Retinal pigment epithelial cell (primary cell): ENCODE data around the gene UBAP2.
A peak's percentile ranks its signal among the peaks of the same experiment; 100 is the strongest.
"Not testable (repeated sequence)": the region's sequence is repeated elsewhere in the genome, so short reads cannot be mapped to it uniquely, and the experiment has no call there.

Source experiments
- DNase-seq: peaks from one replicate; pipeline ENCODE4 v3.0.0-alpha.2; 2010; ENCODE audit warnings: low read depth
- H3K4me3 ChIP-seq: 2 replicates; pipeline ENCODE4 v1.5.1; 2011; ENCODE audit warnings: mild to moderate bottlenecking, low read length, control low read depth, moderate library complexity
- TF ChIP-seq, protein P1 (sequence below): conservative IDR thresholded peaks from 2 replicates; pipeline ENCODE4 v1.5.1; 2011; ENCODE audit warnings: low read depth, low read length, control low read depth, inconsistent platforms

UBAP2 gene

DNA sequence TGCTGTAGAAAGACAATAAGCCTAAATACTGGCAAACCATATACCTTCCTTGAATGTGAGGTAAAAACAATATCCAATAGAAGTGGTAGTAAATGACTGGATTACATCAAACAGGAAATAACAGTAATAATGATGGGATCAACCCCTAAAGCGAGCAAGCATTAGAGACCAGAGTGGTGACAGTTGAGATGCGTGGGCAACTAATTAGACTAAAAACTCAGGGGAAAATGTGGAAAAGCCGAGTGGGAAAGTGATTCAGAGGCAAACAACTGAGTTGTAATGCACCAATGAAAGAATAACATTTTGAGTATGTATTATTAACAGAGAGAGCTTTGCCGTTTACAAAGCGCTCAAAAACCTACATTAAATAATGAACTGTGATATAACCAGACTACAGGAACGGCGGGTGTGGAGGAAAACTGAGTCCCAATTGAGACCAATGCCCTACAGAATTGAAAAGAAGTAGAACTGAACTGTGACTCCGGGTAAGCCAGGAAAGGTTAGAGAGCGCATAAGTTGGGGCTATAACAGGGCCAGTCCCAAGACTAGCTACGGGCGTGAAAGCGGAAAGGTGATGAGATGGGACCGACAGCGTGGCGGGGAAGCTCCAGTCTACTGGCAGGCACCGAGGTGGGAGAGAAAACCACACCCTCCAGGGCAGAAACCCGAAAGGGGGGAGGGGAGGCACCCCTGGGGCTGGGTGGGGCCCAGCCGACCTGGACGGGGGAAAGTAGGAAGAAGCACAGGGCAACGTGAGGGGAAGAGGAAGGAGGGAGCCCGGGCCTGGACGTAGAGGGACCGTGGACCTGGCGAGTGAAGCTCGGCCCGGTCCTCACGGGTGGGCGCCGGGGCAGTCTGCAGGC, 592 bp downstream of the UBAP2 start:
- no peak for DNase-seq
- H3K4me3 ChIP-seq = peak overlapping the region; percentile 95
- TF ChIP-seq, protein P1, sequence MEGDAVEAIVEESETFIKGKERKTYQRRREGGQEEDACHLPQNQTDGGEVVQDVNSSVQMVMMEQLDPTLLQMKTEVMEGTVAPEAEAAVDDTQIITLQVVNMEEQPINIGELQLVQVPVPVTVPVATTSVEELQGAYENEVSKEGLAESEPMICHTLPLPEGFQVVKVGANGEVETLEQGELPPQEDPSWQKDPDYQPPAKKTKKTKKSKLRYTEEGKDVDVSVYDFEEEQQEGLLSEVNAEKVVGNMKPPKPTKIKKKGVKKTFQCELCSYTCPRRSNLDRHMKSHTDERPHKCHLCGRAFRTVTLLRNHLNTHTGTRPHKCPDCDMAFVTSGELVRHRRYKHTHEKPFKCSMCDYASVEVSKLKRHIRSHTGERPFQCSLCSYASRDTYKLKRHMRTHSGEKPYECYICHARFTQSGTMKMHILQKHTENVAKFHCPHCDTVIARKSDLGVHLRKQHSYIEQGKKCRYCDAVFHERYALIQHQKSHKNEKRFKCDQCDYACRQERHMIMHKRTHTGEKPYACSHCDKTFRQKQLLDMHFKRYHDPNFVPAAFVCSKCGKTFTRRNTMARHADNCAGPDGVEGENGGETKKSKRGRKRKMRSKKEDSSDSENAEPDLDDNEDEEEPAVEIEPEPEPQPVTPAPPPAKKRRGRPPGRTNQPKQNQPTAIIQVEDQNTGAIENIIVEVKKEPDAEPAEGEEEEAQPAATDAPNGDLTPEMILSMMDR = no peak

DNA sequence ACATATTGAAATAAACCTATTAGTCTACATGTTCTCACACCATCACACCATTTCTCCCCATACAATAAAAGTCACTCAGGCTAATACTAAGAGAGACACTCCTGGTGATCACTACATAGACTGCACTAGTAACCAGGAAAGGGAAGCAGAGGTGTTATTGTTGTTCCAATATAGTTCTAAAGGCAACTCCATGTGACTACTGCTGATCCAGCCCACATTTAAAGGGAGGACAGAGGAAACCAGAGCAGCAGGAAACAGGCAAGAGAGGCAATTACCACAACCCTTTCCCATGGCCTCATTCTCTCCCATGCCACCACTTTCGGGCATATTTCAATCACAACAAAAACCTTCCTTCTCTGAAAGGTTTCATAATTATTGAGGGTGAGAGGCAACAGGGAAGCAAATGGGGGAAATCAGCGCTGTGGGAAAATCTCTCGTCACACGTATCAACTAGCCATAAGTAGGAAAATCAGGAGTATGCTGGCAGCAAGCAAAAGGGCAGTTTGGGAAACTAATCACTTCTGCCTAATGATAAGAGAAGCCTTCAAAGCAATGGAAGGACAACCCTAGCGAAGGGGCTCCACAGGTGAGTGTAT, 1.8 kb downstream of the UBAP2 start:
- no peak for DNase-seq
- TF ChIP-seq, protein P1 = no peak
- H3K4me3 ChIP-seq = peak overlapping the region; percentile 95

DNA sequence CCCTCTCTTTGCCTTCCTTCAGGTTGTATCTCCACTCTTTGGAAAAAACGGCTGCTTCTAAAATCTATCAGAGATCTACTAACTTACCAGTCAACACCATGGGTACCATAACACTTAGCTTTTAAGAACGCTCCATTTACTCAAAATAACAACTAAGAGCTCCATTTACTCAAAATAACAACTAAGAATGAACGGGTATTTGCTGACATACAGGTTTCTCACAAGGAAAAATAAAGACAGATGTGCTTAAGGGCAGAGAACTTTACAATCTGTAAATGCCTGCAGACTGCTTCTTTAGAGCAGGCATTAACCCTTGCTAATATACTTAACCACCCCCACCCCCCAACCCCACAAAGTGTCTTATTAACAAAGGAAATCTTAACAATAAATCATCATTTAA, 2.8 kb downstream of the UBAP2 start:
- TF ChIP-seq, protein P1 = no peak
- DNase-seq = no peak
- H3K4me3 ChIP-seq = no peak overlapping the region

DNA sequence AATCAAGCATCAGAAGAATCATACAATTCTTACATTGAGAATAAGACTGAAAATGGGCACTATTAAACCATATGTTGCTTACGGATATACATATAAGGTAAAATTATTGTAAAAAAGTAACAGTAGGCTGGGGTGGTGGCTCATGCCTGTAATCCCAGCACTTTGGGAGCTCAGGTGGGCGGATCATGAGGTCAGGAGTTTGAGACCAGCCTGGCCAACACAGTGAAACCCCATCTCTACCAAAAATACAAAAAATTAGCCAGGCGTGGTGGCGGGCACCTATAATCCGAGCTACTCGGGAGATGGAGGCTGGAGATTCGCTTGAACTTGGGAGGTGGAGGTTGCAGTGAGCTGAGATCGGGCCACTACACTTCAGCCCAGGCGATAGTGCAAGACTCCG, 6.6 kb downstream of the UBAP2 start:
- not testable (repeated sequence) for DNase-seq, H3K4me3 ChIP-seq

DNA sequence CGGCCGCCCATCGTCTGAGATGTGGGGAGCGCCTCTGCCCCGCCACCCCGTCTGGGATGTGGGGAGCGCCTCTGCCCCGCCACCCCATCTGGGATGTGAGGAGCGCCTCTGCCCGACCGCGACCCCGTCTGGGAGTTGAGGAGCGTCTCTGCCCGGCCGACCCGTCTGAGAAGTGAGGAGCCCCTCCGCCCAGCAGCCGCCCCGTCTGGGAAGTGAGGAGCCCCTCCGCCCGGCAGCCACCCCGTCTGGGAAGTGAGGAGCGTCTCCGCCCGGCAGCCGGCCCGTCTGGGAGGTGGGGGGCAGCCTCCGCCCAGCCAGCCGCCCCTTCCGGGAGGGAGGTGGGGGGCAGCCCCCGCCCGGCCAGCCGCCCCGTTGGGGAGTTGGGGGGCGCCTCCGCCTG, 9.8 kb downstream of the UBAP2 start:
- not testable (repeated sequence) for H3K4me3 ChIP-seq

DNA sequence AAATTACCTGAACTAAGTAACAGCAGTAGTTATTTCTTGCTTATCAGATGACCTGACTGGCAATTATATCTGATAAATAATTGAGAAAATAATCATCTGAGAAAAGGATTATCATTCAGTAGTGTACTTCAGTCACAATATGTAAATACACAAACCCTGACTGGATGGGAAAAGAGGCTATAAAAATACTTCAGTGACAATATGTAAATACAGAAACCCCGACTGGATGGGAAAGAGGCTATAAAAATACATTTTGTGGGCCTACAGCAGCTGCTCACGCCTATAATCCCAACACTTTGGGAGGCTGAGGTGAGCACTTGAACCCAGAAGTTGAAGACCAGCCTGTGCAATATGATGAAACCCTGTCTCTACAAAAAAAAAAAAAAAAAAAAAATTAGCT, 11.1 kb downstream of the UBAP2 start:
- no peak overlapping the region for H3K4me3 ChIP-seq
- TF ChIP-seq, protein P1 = no peak
- no peak for DNase-seq

More for the DNA sequence above, 9.8 kb downstream of the UBAP2 start:
- not testable (repeated sequence) for DNase-seq

DNA sequence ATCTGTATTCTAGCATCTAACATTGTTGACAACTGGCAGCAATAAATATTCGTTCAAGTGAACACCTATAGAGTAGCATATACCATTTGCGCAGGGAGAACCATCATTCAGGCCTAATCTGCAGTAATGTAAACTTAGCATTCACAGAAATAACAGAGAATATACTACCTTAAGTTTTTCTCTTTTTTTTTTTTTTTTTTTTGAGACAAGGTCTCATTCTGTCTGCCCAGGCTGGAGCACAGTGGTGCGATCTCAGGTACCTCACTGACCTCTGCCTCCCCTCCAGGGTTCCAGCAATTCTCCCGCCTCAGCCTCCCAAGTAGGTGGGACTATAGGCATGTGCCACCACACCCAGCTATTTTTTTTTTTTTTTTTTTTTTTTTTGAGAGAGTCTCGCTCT, 12.1 kb downstream of the UBAP2 start:
- H3K4me3 ChIP-seq = no peak overlapping the region
- DNase-seq = no peak
- TF ChIP-seq, protein P1 = no peak

DNA sequence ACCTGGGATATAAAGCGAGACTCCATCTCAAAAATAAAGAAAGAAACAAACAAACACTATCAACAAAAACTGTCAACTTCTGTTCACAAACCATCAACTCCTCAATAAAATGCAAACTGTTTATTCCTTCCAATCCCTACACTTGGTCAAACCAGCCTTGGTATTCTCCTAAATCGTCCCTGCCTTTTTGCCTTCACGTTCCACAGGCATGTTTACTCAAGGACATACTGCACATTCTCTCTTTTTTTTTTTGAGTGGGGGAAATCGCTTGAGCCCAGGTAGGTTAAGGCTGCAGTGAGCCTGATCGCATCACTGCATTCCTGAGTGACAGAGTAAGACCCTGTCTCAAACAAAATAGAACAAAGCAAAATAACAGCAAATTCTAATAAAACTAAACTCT, 13.0 kb downstream of the UBAP2 start:
- DNase-seq = no peak
- TF ChIP-seq, protein P1 = no peak
- H3K4me3 ChIP-seq = no peak overlapping the region
